Measurements from ENCODE around the gene NPM1.
A peak's percentile ranks its signal among the peaks of the same experiment; 100 is the strongest.
"Not testable (repeated sequence)": the region's sequence is repeated elsewhere in the genome, so short reads cannot be mapped to it uniquely, and the experiment has no call there.

Gene NPM1

DNA sequence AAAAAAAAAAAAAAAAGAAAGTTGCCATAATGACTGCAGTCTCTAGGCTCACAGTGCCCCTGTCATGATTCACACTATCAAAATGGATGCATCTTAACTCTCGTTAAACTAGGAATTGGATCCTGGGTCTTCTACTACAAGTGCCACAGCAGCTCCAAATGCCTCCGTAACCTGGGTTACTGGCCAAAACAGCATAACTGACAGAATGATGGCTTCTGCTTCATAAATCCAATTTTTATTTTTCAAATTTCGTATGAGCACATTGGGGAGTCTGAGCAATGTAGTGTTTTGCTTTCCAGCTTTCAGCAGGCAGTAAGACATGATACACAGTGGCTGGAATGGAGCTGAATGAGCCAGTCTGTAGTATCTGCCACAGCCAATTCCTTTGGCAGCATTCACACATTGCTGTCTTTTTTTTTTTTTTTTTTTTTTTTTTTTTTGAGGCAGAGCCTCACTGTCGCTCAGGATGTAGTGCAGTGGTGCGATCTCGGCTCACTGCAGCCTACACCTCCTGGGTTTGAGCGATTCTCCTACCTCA, 36.0 kb upstream of the NPM1 start:
- H3K9me3 Mint-ChIP-seq: peaks cover 5% of the 10 kb centered on the region
- peaks cover 12% of the 10 kb centered on the region for H3K27me3 Mint-ChIP-seq (ENCODE audit: low read depth)
- no peaks in the 10 kb centered on the region for H3K4me1 Mint-ChIP-seq
- H3K27ac Mint-ChIP-seq: no peak overlapping the region
- no peak for TF ChIP-seq CTCF (IDR thresholded peaks at IDR 0.05; ENCODE audit: unreplicated experiment in 3 of 3)
- no peaks in the 10 kb centered on the region for H3K36me3 Mint-ChIP-seq (ENCODE audit: low read depth)
- H3K4me3 Mint-ChIP-seq: no peak overlapping the region

DNA sequence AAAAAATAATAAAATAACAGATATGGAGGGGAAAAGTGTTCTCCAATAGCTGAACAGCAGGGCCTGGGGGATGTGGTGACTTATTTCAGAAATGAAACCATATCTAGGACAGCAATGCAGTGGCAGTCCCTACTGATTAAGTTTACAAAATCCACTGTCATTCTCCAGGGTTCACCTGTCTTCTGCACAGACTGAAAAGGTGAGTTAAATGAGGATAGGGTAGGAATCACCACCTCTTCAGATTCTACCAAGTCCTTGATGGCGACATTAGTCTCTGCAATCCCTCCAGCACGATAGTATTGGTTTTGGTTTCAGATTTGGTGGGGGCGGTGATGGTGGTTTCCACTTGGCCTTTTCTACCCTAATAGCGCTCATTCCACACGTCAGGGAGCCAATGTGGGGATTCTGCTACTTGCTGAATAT, 32.3 kb upstream of the NPM1 start:
- Mint-ChIP-seq H3K27me3 (ENCODE audit: low read depth) (peaks cover 12% of the 10 kb centered on the region), H3K4me1 (no peaks in the 10 kb centered on the region), H3K36me3 (ENCODE audit: low read depth) (no peaks in the 10 kb centered on the region), H3K27ac (no peak overlapping the region), H3K9me3 (no peaks in the 10 kb centered on the region), H3K4me3 (no peak overlapping the region)
- no peak for TF ChIP-seq CTCF (IDR thresholded peaks at IDR 0.05; ENCODE audit: unreplicated experiment in 3 of 3)

DNA sequence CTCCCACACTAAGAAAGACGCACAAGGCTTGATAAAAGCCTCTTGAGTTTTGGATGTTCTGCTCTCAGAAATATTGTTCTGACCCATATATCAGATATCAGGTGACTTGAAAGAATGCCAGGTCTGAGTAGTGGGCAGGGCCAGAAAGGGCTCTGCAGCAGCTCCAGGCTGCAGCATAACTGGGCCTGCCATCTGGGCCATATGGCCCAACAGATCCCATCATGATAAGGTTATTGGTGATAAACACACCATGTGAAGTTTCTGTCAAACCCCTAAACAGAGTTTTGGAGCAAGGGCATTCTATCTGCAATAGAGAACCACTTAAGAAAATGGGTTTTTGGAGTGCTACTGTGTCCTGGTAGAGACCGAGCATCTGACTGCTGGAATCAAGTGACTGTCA, 29.8 kb upstream of the NPM1 start:
- peaks cover 5% of the 10 kb centered on the region for H3K27me3 Mint-ChIP-seq (ENCODE audit: low read depth)
- no peak for TF ChIP-seq CTCF (IDR thresholded peaks at IDR 0.05; ENCODE audit: unreplicated experiment in 3 of 3)
- no peaks in the 10 kb centered on the region for H3K9me3 Mint-ChIP-seq

GRCh38 chr5:171361151-171361550, 26.5 kb upstream of the NPM1 start:
- H3K27ac Mint-ChIP-seq; H3K4me1 Mint-ChIP-seq; H3K27me3 Mint-ChIP-seq (ENCODE audit: low read depth); H3K4me3 Mint-ChIP-seq; H3K9me3 Mint-ChIP-seq; H3K36me3 Mint-ChIP-seq (ENCODE audit: low read depth): not testable (repeated sequence)

More for the DNA sequence above, 29.8 kb upstream of the NPM1 start:
- no peak overlapping the region for H3K4me3 Mint-ChIP-seq
- no peak overlapping the region for H3K27ac Mint-ChIP-seq
- H3K4me1 Mint-ChIP-seq: no peaks in the 10 kb centered on the region
- no peaks in the 10 kb centered on the region for H3K36me3 Mint-ChIP-seq (ENCODE audit: low read depth)

DNA sequence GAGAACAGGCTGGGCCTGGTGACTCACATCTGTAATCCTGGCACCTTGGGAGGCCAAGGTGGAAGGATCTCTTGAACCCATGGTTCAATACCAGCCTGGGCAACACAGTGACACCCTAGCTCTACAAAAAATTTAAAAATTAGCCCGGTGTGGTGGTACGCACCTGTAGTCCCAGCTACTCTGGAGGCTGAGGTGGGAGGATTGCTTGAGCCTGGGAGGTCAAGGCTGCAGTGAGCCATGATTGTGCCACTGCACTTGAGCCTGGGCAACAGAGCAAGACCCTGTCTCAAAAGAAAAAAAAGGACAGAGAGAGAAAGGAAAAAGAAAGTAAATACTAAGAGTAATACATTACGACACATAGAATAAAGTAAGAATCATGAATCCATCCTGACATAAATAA, 24.4 kb upstream of the NPM1 start:
- H3K4me1 Mint-ChIP-seq: not testable (repeated sequence)

DNA sequence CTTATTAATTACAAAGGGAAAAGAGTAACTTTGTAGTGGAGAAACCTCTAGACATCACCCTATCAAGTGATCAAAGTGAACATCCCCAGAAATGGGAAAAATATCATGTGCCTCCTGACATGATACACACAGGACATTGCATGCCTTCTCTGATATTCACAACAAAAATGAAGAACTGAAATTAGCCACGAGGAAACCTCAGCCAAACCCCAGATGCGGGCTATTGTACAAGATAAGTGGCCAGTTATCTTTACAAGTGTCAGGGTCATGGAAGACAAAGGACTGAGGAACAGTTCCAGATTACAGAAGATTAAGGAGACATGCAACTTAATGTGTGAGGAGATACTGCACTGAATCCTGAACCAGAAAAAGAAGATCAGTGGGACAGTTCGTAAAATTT, 23.8 kb upstream of the NPM1 start:
- Mint-ChIP-seq H3K4me3 (no peak overlapping the region), H3K27ac (no peak overlapping the region), H3K36me3 (ENCODE audit: low read depth) (no peaks in the 10 kb centered on the region), H3K4me1 (no peaks in the 10 kb centered on the region), H3K27me3 (ENCODE audit: low read depth) (peaks cover 11% of the 10 kb centered on the region), H3K9me3 (no peaks in the 10 kb centered on the region)
- no peak for TF ChIP-seq CTCF (IDR thresholded peaks at IDR 0.05; ENCODE audit: unreplicated experiment in 3 of 3)

More for the DNA sequence above, 24.4 kb upstream of the NPM1 start:
- not testable (repeated sequence) for H3K27ac Mint-ChIP-seq; H3K9me3 Mint-ChIP-seq; H3K36me3 Mint-ChIP-seq (ENCODE audit: low read depth); H3K4me3 Mint-ChIP-seq
- peaks cover 11% of the 10 kb centered on the region for H3K27me3 Mint-ChIP-seq (ENCODE audit: low read depth)

GRCh38 chr5:171365351-171365750, 22.3 kb upstream of the NPM1 start:
- H3K4me3 Mint-ChIP-seq: no peak overlapping the region
- H3K27ac Mint-ChIP-seq: no peak overlapping the region
- peaks cover 16% of the 10 kb centered on the region for H3K27me3 Mint-ChIP-seq (ENCODE audit: low read depth)
- no peaks in the 10 kb centered on the region for H3K36me3 Mint-ChIP-seq (ENCODE audit: low read depth)
- peak in 1 of 3 experiments; percentile 29 for TF ChIP-seq CTCF (IDR thresholded peaks at IDR 0.05; ENCODE audit: unreplicated experiment in 3 of 3)
- H3K9me3 Mint-ChIP-seq: no peaks in the 10 kb centered on the region
- no peaks in the 10 kb centered on the region for H3K4me1 Mint-ChIP-seq
